Mammary epithelial cell (primary cell): Measurements from ENCODE around the gene PALLD.

Experiments
- EZH2 ChIP-seq: IDR thresholded peaks from 2 replicates; pipeline ENCODE4 v1.6.1; 2012; ENCODE audit warnings: low read length, inconsistent platforms, borderline replicate concordance
- TF ChIP-seq, protein P1 (sequence below), 2 donors: IDR thresholded peaks in 1 of 2; conservative IDR thresholded peaks in 1 of 2; 2 replicates each; pipeline ENCODE4 v1.5.1; 2011 to 2012; ENCODE audit warnings: inconsistent platforms in 2 of 2, low read length in 2 of 2, mild to moderate bottlenecking in 2 of 2, control low read depth in 1 of 2, low read depth in 1 of 2; ENCODE audit not compliant: insufficient read depth in 1 of 2; ENCODE audit errors: extremely low read depth in 1 of 2

DNA sequence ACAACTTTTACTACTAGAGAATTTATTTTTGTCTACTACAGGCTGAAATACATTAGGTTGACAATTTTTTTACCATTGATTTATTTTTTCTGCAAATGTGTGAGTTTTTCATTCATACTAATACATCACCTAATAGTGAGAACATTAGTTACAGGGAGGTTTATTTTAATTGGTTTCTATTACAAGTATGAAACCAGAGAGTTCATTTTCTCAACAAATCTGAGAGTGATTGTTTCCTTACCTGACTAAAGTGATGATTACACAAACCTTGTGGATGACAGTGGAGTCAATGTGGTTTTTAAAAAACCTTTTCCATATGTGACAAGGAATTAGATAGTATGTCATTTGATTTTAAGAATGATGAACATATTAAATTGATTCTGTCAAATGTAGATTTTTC, 227.4 kb downstream of the PALLD start:
- TF ChIP-seq, protein P1, sequence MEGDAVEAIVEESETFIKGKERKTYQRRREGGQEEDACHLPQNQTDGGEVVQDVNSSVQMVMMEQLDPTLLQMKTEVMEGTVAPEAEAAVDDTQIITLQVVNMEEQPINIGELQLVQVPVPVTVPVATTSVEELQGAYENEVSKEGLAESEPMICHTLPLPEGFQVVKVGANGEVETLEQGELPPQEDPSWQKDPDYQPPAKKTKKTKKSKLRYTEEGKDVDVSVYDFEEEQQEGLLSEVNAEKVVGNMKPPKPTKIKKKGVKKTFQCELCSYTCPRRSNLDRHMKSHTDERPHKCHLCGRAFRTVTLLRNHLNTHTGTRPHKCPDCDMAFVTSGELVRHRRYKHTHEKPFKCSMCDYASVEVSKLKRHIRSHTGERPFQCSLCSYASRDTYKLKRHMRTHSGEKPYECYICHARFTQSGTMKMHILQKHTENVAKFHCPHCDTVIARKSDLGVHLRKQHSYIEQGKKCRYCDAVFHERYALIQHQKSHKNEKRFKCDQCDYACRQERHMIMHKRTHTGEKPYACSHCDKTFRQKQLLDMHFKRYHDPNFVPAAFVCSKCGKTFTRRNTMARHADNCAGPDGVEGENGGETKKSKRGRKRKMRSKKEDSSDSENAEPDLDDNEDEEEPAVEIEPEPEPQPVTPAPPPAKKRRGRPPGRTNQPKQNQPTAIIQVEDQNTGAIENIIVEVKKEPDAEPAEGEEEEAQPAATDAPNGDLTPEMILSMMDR (conservative IDR thresholded peaks at IDR 0.05 in 1 of 2, IDR thresholded peaks at IDR 0.05 in 1 of 2; ENCODE audit: extremely low read depth in 1 of 2, insufficient read depth in 1 of 2, low read depth in 1 of 2, low read length in 2 of 2) = no peak
- TF ChIP-seq EZH2 = no peak
